ENCODE measurements around the gene REEP5. TPM values are rescaled to one million over a fixed set of nuclear protein-coding genes. Genes with fewer than 3 reads are reported as not detected.
"Not testable (repeated sequence)": the region's sequence is repeated elsewhere in the genome, so short reads cannot be mapped to it uniquely, and the experiment has no call there.

REEP5 gene
- 24.9 and 30.7 TPM in 2 replicates for total RNA-seq (2014; rRNA removed; shearing (Covaris generic))

DNA sequence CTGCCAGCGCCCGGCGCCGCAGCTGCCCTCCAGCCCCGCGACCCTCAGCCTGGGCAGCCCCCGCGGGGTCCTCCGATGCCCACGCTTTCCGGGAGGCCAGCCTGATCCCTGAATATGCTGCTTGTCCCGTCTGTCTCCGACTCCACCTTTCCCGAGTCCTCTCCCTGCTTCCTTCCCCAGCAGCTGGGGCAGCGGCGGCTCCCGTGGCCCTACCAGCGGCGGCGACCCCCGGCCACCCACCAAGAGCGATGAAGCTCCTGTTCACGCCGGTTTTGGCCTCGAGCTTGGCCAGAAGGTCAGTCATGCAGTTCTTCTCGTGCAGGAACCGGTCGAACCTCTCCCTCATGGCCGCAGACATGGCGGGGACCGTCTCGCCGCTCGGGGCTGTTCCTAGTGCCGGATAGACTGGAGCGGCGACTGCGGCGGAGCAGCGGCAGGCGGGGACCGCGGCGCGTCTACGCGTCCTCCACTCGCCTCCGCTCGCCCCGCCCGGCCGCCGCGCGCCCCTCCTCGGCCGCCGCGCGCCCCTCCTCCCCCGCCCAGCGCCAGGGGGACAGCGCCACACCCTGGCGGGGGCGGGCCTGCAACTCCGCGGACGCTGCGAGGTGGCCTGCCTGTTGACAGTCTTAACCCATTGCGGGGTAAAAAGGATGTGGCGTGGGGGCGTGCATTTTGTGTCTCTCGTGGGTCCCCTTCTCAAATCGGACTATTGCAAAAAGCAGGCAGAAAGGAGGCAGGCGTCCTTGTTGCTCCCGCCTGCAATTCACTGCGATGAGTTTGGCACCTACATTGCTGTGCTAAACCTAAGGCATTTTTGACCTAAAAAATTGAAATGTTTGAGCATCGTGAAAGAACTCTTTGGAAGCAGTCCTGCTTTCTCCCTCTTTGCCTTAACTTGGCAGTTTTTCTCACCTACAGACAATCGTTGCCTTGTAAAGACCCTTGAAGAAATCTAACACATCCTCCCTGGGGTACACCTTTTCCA lies at the start of gene REEP5:
TSS of gene REEP5 (minus strand) at position 395 of the 985 bp plus-strand sequence. CDS start at position 358, 37 bp downstream.
- DNase-seq: peak; percentile 84 to 90
- Histone ChIP-seq H3K27ac (peak within 1 kb of the TSS; percentile 86), H3K9me3 (replicated peaks) (no peaks in the 10 kb centered on the region), H3K36me3 (peaks cover 10% of the 10 kb centered on the region; the same call in 1 of the 2 replicates), H3K27me3 (no peaks in the 10 kb centered on the region), H3K4me1 (no peaks in the 10 kb centered on the region; the same call in 1 of the 2 replicates), H3K4me3 (peak within 1 kb of the TSS; percentile 96)

GRCh38 chr5:112971276-112971675 lies 49.2 kb upstream of the REEP5 start:
- no peak for DNase-seq
- Histone ChIP-seq H3K27ac (no peak overlapping the region), H3K4me3 (no peak overlapping the region), H3K36me3 (no peaks in the 10 kb centered on the region), H3K9me3 (replicated peaks) (no peaks in the 10 kb centered on the region), H3K4me1 (peaks cover 4% of the 10 kb centered on the region; the same call in 1 of the 2 replicates), H3K27me3 (no peaks in the 10 kb centered on the region)

GRCh38 chr5:112968411-112969106 lies 46.5 kb upstream of the REEP5 start:
- H3K4me3 ChIP-seq: no peak overlapping the region
- no peak overlapping the region for H3K27ac ChIP-seq
- H3K36me3 ChIP-seq: no peaks in the 10 kb centered on the region
- no peak for DNase-seq
- no peaks in the 10 kb centered on the region for H3K27me3 ChIP-seq
- H3K9me3 ChIP-seq (replicated peaks): no peaks in the 10 kb centered on the region
- H3K4me1 ChIP-seq: no peaks in the 10 kb centered on the region

DNA sequence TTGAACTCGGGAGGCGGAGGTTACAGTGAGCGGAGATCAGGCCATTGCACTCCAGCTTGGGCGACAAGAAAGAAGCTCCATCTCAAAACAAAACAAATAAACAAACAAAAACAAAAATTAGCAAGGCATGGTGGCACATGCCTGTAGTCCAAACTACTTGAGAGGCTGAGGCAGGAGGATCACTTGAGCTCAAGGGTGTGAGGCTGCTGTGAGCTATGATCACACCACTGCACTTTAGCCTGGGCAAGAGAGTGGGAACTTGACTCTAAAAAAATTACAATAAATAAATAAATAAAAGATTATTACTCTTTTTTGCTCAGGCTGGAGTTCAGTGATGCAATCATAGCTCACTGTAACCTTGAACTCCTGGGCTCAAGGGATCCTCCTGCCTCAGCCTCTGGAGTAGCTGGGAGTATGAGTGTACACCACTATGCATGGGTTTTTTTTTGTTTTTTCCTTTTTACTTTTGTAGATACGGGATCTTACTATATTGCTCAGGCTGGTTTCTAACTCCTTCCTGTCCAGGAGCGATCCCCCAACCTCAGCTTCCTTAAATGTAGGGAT lies 45.6 kb upstream of the REEP5 start:
- DNase-seq: no peak
- Histone ChIP-seq H3K9me3 (replicated peaks) (no peaks in the 10 kb centered on the region), H3K27ac (no peak overlapping the region), H3K27me3 (no peaks in the 10 kb centered on the region), H3K4me1 (no peaks in the 10 kb centered on the region), H3K36me3 (no peaks in the 10 kb centered on the region), H3K4me3 (no peak overlapping the region)

DNA sequence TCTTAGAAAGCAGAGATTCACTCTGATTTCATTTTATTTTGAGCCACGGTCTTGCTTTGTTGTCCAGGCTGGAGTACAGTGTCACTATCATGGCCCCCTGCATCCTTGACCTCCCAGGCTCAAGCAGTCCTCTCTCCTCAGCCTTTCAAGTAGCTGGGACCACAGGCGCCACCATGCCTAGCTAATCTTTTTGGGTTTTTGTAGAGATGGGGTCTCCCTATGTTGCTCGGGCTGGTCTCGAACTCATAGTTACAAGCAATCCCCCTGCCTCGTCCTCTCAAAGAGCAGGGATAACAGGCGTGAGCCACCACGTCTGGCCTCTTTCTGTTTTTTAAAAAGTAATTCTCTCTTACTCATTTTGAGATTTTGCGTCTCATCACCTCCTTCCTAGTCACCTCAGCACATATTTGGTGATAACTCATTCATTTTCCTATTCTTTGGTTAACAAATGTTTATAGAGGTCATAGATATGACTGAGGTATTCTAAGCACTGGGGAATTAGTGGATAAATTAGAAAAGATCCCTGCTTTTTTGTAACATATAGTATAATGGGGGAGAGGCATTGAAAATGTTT lies 43.8 kb upstream of the REEP5 start:
- H3K27ac ChIP-seq: no peak overlapping the region
- H3K9me3 ChIP-seq (replicated peaks): no peaks in the 10 kb centered on the region
- no peaks in the 10 kb centered on the region for H3K36me3 ChIP-seq
- no peaks in the 10 kb centered on the region for H3K27me3 ChIP-seq
- H3K4me3 ChIP-seq: no peak overlapping the region
- DNase-seq: no peak
- H3K4me1 ChIP-seq: no peaks in the 10 kb centered on the region; the same call in 1 of the 2 replicates

GRCh38 chr5:112963374-112963733 lies 41.3 kb upstream of the REEP5 start:
- peaks cover 15% of the 10 kb centered on the region for H3K4me1 ChIP-seq
- not testable (repeated sequence) for H3K27ac ChIP-seq; DNase-seq; H3K9me3 ChIP-seq (replicated peaks); H3K4me3 ChIP-seq; H3K27me3 ChIP-seq; H3K36me3 ChIP-seq

GRCh38 chr5:112960863-112961504 lies 39.0 kb upstream of the REEP5 start:
- DNase-seq: no peak
- Histone ChIP-seq H3K36me3 (no peaks in the 10 kb centered on the region), H3K27ac (no peak overlapping the region)

DNA sequence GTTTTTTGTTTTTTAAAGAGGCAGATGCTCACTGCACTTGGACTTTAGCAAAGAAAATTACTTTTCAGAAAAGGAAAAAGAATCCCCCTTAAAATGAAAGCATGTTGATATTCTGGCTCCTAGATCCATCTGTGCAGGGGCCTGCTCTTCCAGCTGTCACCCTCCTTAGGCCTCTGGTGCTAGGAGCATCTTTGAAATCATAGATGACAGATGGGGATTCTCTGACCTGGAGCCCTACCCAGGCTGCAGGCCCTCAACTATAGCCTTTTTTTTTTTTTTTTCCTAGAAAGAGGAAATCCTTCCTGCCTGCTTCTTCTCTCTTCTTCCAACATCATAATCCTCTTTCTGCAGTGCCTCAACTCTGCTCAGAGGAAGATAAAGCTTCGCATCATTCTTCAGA lies 38.3 kb upstream of the REEP5 start:
- Histone ChIP-seq H3K27ac (no peak overlapping the region), H3K36me3 (no peaks in the 10 kb centered on the region), H3K4me3 (no peak overlapping the region), H3K27me3 (no peaks in the 10 kb centered on the region), H3K9me3 (replicated peaks) (no peaks in the 10 kb centered on the region), H3K4me1 (peaks cover 19% of the 10 kb centered on the region)
- peak; percentile 13 to 56 for DNase-seq

More at GRCh38 chr5:112960863-112961504, 39.0 kb upstream of the REEP5 start:
- no peaks in the 10 kb centered on the region for H3K9me3 ChIP-seq (replicated peaks)
- H3K27me3 ChIP-seq: no peaks in the 10 kb centered on the region
- no peak overlapping the region for H3K4me3 ChIP-seq
- peaks cover 19% of the 10 kb centered on the region for H3K4me1 ChIP-seq

DNA sequence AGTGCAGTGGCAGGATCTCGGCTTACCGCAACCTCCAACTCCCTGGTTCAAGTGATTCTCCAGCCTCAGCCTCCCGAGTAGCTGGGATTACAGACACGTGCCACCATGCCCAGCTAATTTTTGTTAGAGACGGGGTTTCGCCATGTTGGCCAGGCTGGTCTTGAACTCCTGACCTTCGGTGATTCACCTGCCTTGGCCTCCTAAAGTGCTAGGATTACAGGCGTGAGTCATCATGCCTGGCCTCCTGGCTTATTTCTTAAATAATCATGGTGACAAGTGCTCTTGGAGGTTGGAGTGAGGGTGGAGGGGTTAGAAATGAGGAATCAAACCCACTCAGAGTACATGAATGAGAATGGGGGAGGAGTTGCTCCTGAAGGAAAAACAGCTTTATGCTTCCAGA lies 37.8 kb upstream of the REEP5 start:
- peaks cover 19% of the 10 kb centered on the region for H3K4me1 ChIP-seq
- H3K27me3 ChIP-seq; H3K4me3 ChIP-seq; H3K9me3 ChIP-seq (replicated peaks); H3K27ac ChIP-seq; H3K36me3 ChIP-seq: not testable (repeated sequence)
- peak in 1 of 2 experiments; percentile 15 for DNase-seq

- Histone ChIP-seq H3K27ac (no peak overlapping the region), H3K4me3 (no peak overlapping the region)
Observed at GRCh38 chr5:112958093-112959088, 36.4 kb upstream of the REEP5 start.

DNA sequence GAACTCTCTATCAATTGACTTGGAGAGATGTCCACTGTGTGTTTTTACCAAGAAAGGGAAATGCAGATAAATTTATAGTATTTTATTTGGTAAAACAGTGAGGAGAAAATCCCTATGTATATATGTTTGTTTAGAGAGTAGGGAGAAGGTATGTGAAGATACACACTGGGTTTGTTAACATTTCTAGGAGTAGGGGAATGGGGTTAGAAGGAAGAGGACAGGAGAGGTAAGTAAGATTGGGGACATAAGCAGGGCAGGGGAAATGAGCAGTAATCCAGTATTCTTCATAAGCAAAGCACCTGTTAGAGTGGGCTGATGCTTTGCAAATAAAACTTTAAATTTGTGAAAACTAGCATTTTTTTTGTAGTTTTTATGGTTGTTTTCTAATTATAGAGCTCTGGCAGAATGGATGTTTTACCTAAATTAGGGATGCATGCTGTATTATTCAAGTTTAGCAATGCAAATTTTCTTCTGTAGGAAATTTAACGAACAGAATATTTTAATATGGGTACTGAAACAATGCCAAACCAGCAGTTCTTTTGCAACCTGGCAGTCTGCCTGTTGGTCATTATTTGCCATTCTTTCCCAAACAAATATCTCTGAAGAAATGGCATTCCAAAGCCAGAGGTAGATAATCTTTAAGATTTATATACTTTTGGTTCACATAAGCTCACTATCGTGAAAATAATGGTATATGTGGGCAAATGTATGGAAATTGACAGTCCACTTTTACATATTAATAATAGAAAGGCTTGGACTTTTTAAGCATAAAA lies 35.2 kb upstream of the REEP5 start:
- Histone ChIP-seq H3K9me3 (replicated peaks) (no peaks in the 10 kb centered on the region), H3K4me3 (no peak overlapping the region), H3K4me1 (peaks cover 19% of the 10 kb centered on the region), H3K36me3 (no peaks in the 10 kb centered on the region), H3K27ac (no peak overlapping the region), H3K27me3 (no peaks in the 10 kb centered on the region)
- no peak for DNase-seq

More at GRCh38 chr5:112958093-112959088, 36.4 kb upstream of the REEP5 start:
- Histone ChIP-seq H3K27me3 (no peaks in the 10 kb centered on the region), H3K4me1 (peaks cover 19% of the 10 kb centered on the region), H3K36me3 (no peaks in the 10 kb centered on the region), H3K9me3 (replicated peaks) (no peaks in the 10 kb centered on the region)
- DNase-seq: peak; percentile 34 to 60

DNA sequence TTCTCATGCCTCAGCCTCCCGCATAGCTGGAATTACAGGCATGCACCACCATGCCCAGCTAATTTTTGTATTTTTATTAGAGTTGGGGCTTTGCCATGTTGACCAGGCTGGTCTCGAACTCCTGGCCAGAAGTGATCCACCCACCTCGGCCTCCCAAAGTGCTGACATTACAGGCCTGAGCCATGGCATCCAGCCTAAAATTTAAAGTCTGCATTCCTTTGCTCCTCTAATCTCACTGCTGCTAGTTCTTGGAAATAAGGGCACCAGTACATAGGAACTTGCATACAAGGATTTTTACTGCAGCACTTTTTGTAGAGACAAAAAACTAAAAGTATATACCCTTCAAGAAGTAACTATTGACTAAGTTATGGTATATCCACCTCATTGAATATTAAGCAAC lies 34.6 kb upstream of the REEP5 start:
- Histone ChIP-seq H3K9me3 (replicated peaks) (no peaks in the 10 kb centered on the region), H3K27me3 (no peaks in the 10 kb centered on the region), H3K27ac (no peak overlapping the region), H3K4me1 (peaks cover 19% of the 10 kb centered on the region), H3K4me3 (no peak overlapping the region), H3K36me3 (no peaks in the 10 kb centered on the region)
- no peak for DNase-seq
